ENCODE data around the gene KLHL36. TPM values are rescaled to one million over a fixed set of nuclear protein-coding genes. Genes with fewer than 3 reads are reported as not detected.
"Not testable (repeated sequence)": the region's sequence is repeated elsewhere in the genome, so short reads cannot be mapped to it uniquely, and the experiment has no call there.

The KLHL36 gene
- total RNA-seq, 1 experiment from 2014 or later = 22.0 TPM

- no peak for DNase-seq (ENCODE audit: low spot score)
- POLR2A ChIA-PET (ENCODE audit: low non-redundant PET) = interaction anchor here (0.6 kb wide), 1 partner anchor 13 kb away, joined by 4 read pairs; no protein-coding TSS in a partner anchor
- Histone ChIP-seq H3K27ac (ENCODE audit: low read depth, low read length, poor library complexity, severe bottlenecking) (no peak overlapping the region), H3K9me3 (ENCODE audit: low read depth, low read length, poor library complexity, severe bottlenecking) (no peaks in the 10 kb centered on the region), H3K4me1 (ENCODE audit: insufficient read depth, low read length, poor library complexity, severe bottlenecking) (no peaks in the 10 kb centered on the region), H3K27me3 (replicated peaks; ENCODE audit: insufficient read depth, low read depth, low read length, poor library complexity) (no peaks in the 10 kb centered on the region), H3K4me3 (ENCODE audit: low read depth, low read length, poor library complexity, severe bottlenecking) (no peak overlapping the region), H3K36me3 (ENCODE audit: insufficient read depth, low read length, poor library complexity, severe bottlenecking) (no peaks in the 10 kb centered on the region)
- no peak for TF ChIP-seq CTCF (conservative IDR thresholded peaks at IDR 0.05; ENCODE audit: low read depth, low read length)
- TF ChIP-seq EZH2 (IDR thresholded peaks at IDR 0.05; ENCODE audit: borderline replicate concordance, low read depth, low read length, poor library complexity, severe bottlenecking) = no peak
- CTCF ChIA-PET = no interaction called here
- intact Hi-C loops (cut with micrococcal nuclease; ENCODE audit: unreplicated experiment) = no loop called here
- BruUV-seq (replicated peaks) = no TSS peak
Measured at GRCh38 chr16:84685210-84685609, 36.9 kb downstream of the KLHL36 start.

GRCh38 chr16:84686707-84687298 is 38.5 kb downstream of the KLHL36 start:
- TF ChIP-seq CTCF (conservative IDR thresholded peaks at IDR 0.05; ENCODE audit: low read depth, low read length) (no peak), EZH2 (IDR thresholded peaks at IDR 0.05; ENCODE audit: borderline replicate concordance, low read depth, low read length, poor library complexity, severe bottlenecking) (no peak)
- Histone ChIP-seq H3K4me1 (ENCODE audit: insufficient read depth, low read length, poor library complexity, severe bottlenecking) (no peaks in the 10 kb centered on the region), H3K27me3 (replicated peaks; ENCODE audit: insufficient read depth, low read depth, low read length, poor library complexity) (no peaks in the 10 kb centered on the region), H3K36me3 (ENCODE audit: insufficient read depth, low read length, poor library complexity, severe bottlenecking) (no peaks in the 10 kb centered on the region), H3K27ac (ENCODE audit: low read depth, low read length, poor library complexity, severe bottlenecking) (no peak overlapping the region), H3K4me3 (ENCODE audit: low read depth, low read length, poor library complexity, severe bottlenecking) (no peak overlapping the region), H3K9me3 (ENCODE audit: low read depth, low read length, poor library complexity, severe bottlenecking) (no peaks in the 10 kb centered on the region)
- ChIA-PET POLR2A (ENCODE audit: low non-redundant PET) (interaction anchor here (0.6 kb wide), 1 partner anchor 580 kb away, joined by 5 read pairs; no protein-coding TSS in a partner anchor), CTCF (no interaction called here)
- peak; percentile 12 for DNase-seq (ENCODE audit: low spot score)
- intact Hi-C loops (cut with micrococcal nuclease; ENCODE audit: unreplicated experiment) = no loop called here
- no TSS peak for BruUV-seq (replicated peaks)

- TF ChIP-seq EZH2 (IDR thresholded peaks at IDR 0.05; ENCODE audit: borderline replicate concordance, low read depth, low read length, poor library complexity, severe bottlenecking) (no peak), CTCF (conservative IDR thresholded peaks at IDR 0.05; ENCODE audit: low read depth, low read length) (no peak)
- no peaks in the 10 kb centered on the region for H3K27me3 ChIP-seq (replicated peaks; ENCODE audit: insufficient read depth, low read depth, low read length, poor library complexity)
- no peaks in the 10 kb centered on the region for H3K36me3 ChIP-seq (ENCODE audit: insufficient read depth, low read length, poor library complexity, severe bottlenecking)
- no peak overlapping the region for H3K27ac ChIP-seq (ENCODE audit: low read depth, low read length, poor library complexity, severe bottlenecking)
- CTCF ChIA-PET = no interaction called here
- POLR2A ChIA-PET (ENCODE audit: low non-redundant PET) = no interaction called here
- DNase-seq (ENCODE audit: low spot score) = peak; percentile 18
- no TSS peak for BruUV-seq (replicated peaks)
- no peaks in the 10 kb centered on the region for H3K4me1 ChIP-seq (ENCODE audit: insufficient read depth, low read length, poor library complexity, severe bottlenecking)
- no peaks in the 10 kb centered on the region for H3K9me3 ChIP-seq (ENCODE audit: low read depth, low read length, poor library complexity, severe bottlenecking)
- intact Hi-C loops (cut with micrococcal nuclease; ENCODE audit: unreplicated experiment) = no loop called here
- H3K4me3 ChIP-seq (ENCODE audit: low read depth, low read length, poor library complexity, severe bottlenecking) = no peak overlapping the region
Measured at GRCh38 chr16:84687715-84688114, 39.4 kb downstream of the KLHL36 start.

GRCh38 chr16:84688163-84688562 is 39.9 kb downstream of the KLHL36 start:
- not testable (repeated sequence) for BruUV-seq (replicated peaks)

More at GRCh38 chr16:84688163-84688562, 39.9 kb downstream of the KLHL36 start:
- H3K27me3 ChIP-seq (replicated peaks; ENCODE audit: insufficient read depth, low read depth, low read length, poor library complexity); H3K36me3 ChIP-seq (ENCODE audit: insufficient read depth, low read length, poor library complexity, severe bottlenecking); H3K27ac ChIP-seq (ENCODE audit: low read depth, low read length, poor library complexity, severe bottlenecking); H3K9me3 ChIP-seq (ENCODE audit: low read depth, low read length, poor library complexity, severe bottlenecking); CTCF ChIA-PET; H3K4me1 ChIP-seq (ENCODE audit: insufficient read depth, low read length, poor library complexity, severe bottlenecking); intact Hi-C loops (cut with micrococcal nuclease; ENCODE audit: unreplicated experiment); POLR2A ChIA-PET (ENCODE audit: low non-redundant PET); H3K4me3 ChIP-seq (ENCODE audit: low read depth, low read length, poor library complexity, severe bottlenecking); DNase-seq (ENCODE audit: low spot score): not testable (repeated sequence)

All from A673 (cell line).